GM23338 (cell line): ENCODE measurements around the gene UFSP1.

Experiments
- TF ChIP-seq, protein P1 (sequence below), 2 experiments: fragments of 200-600 bp in 1 of 2; sonication (generic) in 1 of 2; conservative IDR thresholded peaks; 2 replicates each; pipeline versions ENCODE4 v1.5.1 to v1.6.1; 2016 to 2017; ENCODE audit warnings: antibody characterized with exemption in 2 of 2, low read depth in 2 of 2, mild to moderate bottlenecking in 2 of 2, moderate library complexity in 1 of 2
- TF ChIP-seq, protein P2 (sequence below): IDR thresholded peaks from one replicate; pipeline ENCODE4 v1.6.1; 2018; ENCODE audit warnings: antibody characterized with exemption; ENCODE audit not compliant: unreplicated experiment

GRCh38 chr7:100911484-100911883 is 22.0 kb upstream of the UFSP1 start:
- TF ChIP-seq, protein P1, sequence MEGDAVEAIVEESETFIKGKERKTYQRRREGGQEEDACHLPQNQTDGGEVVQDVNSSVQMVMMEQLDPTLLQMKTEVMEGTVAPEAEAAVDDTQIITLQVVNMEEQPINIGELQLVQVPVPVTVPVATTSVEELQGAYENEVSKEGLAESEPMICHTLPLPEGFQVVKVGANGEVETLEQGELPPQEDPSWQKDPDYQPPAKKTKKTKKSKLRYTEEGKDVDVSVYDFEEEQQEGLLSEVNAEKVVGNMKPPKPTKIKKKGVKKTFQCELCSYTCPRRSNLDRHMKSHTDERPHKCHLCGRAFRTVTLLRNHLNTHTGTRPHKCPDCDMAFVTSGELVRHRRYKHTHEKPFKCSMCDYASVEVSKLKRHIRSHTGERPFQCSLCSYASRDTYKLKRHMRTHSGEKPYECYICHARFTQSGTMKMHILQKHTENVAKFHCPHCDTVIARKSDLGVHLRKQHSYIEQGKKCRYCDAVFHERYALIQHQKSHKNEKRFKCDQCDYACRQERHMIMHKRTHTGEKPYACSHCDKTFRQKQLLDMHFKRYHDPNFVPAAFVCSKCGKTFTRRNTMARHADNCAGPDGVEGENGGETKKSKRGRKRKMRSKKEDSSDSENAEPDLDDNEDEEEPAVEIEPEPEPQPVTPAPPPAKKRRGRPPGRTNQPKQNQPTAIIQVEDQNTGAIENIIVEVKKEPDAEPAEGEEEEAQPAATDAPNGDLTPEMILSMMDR (conservative IDR thresholded peaks at IDR 0.05; ENCODE audit: low read depth in 2 of 2): no peak
- TF ChIP-seq, protein P2, sequence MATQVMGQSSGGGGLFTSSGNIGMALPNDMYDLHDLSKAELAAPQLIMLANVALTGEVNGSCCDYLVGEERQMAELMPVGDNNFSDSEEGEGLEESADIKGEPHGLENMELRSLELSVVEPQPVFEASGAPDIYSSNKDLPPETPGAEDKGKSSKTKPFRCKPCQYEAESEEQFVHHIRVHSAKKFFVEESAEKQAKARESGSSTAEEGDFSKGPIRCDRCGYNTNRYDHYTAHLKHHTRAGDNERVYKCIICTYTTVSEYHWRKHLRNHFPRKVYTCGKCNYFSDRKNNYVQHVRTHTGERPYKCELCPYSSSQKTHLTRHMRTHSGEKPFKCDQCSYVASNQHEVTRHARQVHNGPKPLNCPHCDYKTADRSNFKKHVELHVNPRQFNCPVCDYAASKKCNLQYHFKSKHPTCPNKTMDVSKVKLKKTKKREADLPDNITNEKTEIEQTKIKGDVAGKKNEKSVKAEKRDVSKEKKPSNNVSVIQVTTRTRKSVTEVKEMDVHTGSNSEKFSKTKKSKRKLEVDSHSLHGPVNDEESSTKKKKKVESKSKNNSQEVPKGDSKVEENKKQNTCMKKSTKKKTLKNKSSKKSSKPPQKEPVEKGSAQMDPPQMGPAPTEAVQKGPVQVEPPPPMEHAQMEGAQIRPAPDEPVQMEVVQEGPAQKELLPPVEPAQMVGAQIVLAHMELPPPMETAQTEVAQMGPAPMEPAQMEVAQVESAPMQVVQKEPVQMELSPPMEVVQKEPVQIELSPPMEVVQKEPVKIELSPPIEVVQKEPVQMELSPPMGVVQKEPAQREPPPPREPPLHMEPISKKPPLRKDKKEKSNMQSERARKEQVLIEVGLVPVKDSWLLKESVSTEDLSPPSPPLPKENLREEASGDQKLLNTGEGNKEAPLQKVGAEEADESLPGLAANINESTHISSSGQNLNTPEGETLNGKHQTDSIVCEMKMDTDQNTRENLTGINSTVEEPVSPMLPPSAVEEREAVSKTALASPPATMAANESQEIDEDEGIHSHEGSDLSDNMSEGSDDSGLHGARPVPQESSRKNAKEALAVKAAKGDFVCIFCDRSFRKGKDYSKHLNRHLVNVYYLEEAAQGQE: no peak
